ENCODE measurements around the gene PKIG. TPM values are rescaled to one million over a fixed set of nuclear protein-coding genes. Genes with fewer than 3 reads are reported as not detected.

The PKIG gene
- total RNA-seq, 1 donor from 2014 or later: 29.5 TPM

DNA sequence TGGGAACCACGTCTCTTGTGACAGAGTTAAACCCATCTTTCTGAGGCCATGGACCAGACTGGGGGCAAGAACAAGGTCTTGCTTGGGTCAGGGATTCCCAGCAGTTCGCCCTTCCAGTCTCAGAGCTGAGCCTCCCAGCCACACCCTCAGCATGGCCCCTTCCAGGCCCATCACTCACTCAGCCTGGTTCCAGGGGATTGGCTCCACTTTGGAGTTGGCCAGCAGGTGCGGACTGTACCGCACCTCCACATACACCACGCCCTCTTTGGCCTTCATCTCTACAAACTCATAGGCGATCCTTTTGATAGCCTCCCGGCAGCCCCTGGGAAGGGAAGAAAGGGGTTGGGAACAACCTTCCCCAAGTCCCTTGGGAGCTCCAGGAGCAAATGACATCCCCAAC is 43.9 kb downstream of the PKIG start:
- Mint-ChIP-seq H3K27me3 (ENCODE audit: unreplicated experiment) (no peaks in the 10 kb centered on the region), H3K4me3 (ENCODE audit: unreplicated experiment) (no peak overlapping the region), H3K9me3 (ENCODE audit: unreplicated experiment) (no peaks in the 10 kb centered on the region), H3K4me1 (ENCODE audit: unreplicated experiment) (no peaks in the 10 kb centered on the region), H3K36me3 (ENCODE audit: unreplicated experiment) (peaks cover 63% of the 10 kb centered on the region), H3K27ac (ENCODE audit: unreplicated experiment) (no peak overlapping the region)
- DNase-seq (ENCODE audit: extremely low spot score, unreplicated experiment): no peak
- TF ChIP-seq, protein P1, sequence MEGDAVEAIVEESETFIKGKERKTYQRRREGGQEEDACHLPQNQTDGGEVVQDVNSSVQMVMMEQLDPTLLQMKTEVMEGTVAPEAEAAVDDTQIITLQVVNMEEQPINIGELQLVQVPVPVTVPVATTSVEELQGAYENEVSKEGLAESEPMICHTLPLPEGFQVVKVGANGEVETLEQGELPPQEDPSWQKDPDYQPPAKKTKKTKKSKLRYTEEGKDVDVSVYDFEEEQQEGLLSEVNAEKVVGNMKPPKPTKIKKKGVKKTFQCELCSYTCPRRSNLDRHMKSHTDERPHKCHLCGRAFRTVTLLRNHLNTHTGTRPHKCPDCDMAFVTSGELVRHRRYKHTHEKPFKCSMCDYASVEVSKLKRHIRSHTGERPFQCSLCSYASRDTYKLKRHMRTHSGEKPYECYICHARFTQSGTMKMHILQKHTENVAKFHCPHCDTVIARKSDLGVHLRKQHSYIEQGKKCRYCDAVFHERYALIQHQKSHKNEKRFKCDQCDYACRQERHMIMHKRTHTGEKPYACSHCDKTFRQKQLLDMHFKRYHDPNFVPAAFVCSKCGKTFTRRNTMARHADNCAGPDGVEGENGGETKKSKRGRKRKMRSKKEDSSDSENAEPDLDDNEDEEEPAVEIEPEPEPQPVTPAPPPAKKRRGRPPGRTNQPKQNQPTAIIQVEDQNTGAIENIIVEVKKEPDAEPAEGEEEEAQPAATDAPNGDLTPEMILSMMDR (IDR thresholded peaks at IDR 0.05): no peak

DNA sequence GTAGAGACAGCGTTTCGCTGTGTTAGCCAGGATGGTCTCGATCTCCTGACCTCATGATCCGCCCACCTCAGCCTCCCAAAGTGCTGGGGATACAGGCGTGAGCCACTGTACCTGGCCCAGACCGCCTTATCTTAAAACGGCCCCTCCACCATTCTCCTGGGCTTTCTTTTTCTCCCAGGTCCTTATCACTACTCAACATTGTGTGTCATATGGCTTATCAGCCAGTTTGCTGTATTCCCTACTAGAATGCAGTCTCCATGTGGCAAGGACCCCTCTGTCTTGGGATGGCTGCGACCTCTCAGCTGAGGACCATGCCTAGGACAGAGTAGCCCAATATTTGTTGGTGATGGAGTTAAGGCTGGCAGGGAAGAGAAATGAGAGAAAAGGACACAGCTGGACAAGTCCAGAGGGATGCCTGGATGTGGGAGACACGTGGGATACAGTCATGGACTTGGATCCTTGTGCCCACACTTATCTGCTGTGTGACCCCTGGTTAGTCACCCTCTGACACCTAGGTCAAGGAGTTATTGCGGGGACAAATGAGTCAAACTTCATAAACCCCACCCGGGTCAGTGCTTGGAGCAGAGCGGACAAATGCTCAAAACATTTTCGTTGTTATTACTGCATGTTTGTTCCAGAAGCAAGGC is 45.1 kb downstream of the PKIG start:
- TF ChIP-seq, protein P1 (IDR thresholded peaks at IDR 0.05): no peak
- Mint-ChIP-seq H3K4me3 (ENCODE audit: unreplicated experiment) (no peak overlapping the region), H3K27ac (ENCODE audit: unreplicated experiment) (no peak overlapping the region), H3K36me3 (ENCODE audit: unreplicated experiment) (peaks cover 62% of the 10 kb centered on the region), H3K4me1 (ENCODE audit: unreplicated experiment) (peaks cover 3% of the 10 kb centered on the region), H3K27me3 (ENCODE audit: unreplicated experiment) (no peaks in the 10 kb centered on the region), H3K9me3 (ENCODE audit: unreplicated experiment) (no peaks in the 10 kb centered on the region)
- no peak for DNase-seq (ENCODE audit: extremely low spot score, unreplicated experiment)

GRCh38 chr20:44629017-44629385 is 46.6 kb downstream of the PKIG start:
- no peaks in the 10 kb centered on the region for H3K27me3 Mint-ChIP-seq (ENCODE audit: unreplicated experiment)
- peaks cover 55% of the 10 kb centered on the region for H3K36me3 Mint-ChIP-seq (ENCODE audit: unreplicated experiment)
- no peak overlapping the region for H3K4me3 Mint-ChIP-seq (ENCODE audit: unreplicated experiment)
- TF ChIP-seq, protein P1 (IDR thresholded peaks at IDR 0.05): no peak
- no peak overlapping the region for H3K27ac Mint-ChIP-seq (ENCODE audit: unreplicated experiment)
- H3K4me1 Mint-ChIP-seq (ENCODE audit: unreplicated experiment): peaks cover 3% of the 10 kb centered on the region
- H3K9me3 Mint-ChIP-seq (ENCODE audit: unreplicated experiment): no peaks in the 10 kb centered on the region
- no peak for DNase-seq (ENCODE audit: extremely low spot score, unreplicated experiment)

GRCh38 chr20:44629542-44629941 is 47.2 kb downstream of the PKIG start:
- Mint-ChIP-seq H3K9me3 (ENCODE audit: unreplicated experiment) (no peaks in the 10 kb centered on the region), H3K27ac (ENCODE audit: unreplicated experiment) (no peak overlapping the region), H3K4me1 (ENCODE audit: unreplicated experiment) (peaks cover 3% of the 10 kb centered on the region), H3K36me3 (ENCODE audit: unreplicated experiment) (peaks cover 54% of the 10 kb centered on the region), H3K4me3 (ENCODE audit: unreplicated experiment) (no peak overlapping the region), H3K27me3 (ENCODE audit: unreplicated experiment) (no peaks in the 10 kb centered on the region)
- TF ChIP-seq, protein P1 (IDR thresholded peaks at IDR 0.05): no peak
- no peak for DNase-seq (ENCODE audit: extremely low spot score, unreplicated experiment)

DNA sequence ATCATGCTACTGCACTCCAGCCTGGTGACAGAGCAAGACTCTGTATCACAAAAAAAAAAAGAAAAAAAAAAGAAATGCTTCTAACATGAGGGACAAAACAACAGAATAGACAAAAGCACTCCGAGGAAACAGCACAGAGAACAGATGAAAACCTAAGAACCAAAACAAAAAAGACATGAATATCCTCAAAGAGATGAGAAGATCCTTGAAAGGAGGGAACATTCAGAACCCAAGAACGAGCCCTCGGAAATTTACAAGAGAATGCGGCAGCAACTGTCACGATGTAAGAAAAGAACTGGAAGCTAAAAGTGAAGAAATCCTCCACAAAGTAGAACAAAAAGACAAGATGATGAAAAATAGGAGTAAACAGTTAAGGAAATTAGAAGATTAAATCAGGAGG is 47.9 kb downstream of the PKIG start:
- H3K27ac Mint-ChIP-seq (ENCODE audit: unreplicated experiment): no peak overlapping the region
- TF ChIP-seq, protein P1 (IDR thresholded peaks at IDR 0.05): no peak

More for the DNA sequence above, 47.9 kb downstream of the PKIG start:
- H3K27me3 Mint-ChIP-seq (ENCODE audit: unreplicated experiment): no peaks in the 10 kb centered on the region
- H3K4me1 Mint-ChIP-seq (ENCODE audit: unreplicated experiment): peaks cover 3% of the 10 kb centered on the region
- H3K4me3 Mint-ChIP-seq (ENCODE audit: unreplicated experiment): no peak overlapping the region
- peaks cover 53% of the 10 kb centered on the region for H3K36me3 Mint-ChIP-seq (ENCODE audit: unreplicated experiment)
- DNase-seq (ENCODE audit: extremely low spot score, unreplicated experiment): no peak
- H3K9me3 Mint-ChIP-seq (ENCODE audit: unreplicated experiment): no peaks in the 10 kb centered on the region
